Measurements from ENCODE around the gene LTN1. TPM values are rescaled to one million over a fixed set of nuclear protein-coding genes. Genes with fewer than 3 reads are reported as not detected.

LTN1 gene
- total RNA-seq, 1 donor from 2014 or later: 25.6 TPM

GRCh38 chr21:28975397-28975796 is 17.3 kb downstream of the LTN1 start:
- no peaks in the 10 kb centered on the region for H3K27me3 Mint-ChIP-seq (ENCODE audit: insufficient read depth)

DNA sequence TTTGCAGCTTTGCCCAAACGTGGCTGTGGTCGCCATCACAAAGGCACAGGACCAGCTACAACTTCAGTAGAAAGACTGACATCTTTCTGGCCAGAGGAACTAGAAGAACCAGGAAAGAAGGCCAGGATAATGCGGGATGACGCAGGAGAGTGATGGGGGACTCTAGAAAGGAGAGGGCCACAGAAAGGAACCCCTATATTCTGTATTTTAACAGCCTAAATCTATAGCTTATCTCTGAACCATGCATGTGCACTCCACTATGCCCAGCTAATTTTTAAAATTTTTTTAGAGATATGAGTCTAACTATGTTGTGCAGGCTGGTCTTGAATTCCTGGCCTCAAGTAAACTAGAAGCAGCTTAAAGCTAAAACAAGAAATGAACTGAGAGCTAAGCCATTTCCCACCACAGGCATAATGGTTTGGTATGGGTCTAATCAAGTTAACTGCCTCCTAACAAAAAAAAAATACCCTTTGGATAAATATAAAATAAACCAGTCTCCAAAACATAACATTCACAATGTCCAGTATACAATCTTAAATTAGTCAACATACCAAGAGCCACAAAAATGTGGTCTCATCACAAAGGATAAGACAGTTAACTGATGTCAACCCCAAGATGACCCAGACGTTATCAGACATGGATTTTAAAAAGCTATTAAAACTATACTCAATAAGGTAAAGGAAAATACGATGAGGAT is 18.0 kb downstream of the LTN1 start:
- Mint-ChIP-seq H3K4me1 (ENCODE audit: low read depth) (peaks cover 6% of the 10 kb centered on the region), H3K27ac (no peak overlapping the region), H3K36me3 (ENCODE audit: low read depth) (peaks cover 35% of the 10 kb centered on the region)

More at GRCh38 chr21:28975397-28975796, 17.3 kb downstream of the LTN1 start:
- peaks cover 6% of the 10 kb centered on the region for H3K4me1 Mint-ChIP-seq (ENCODE audit: low read depth)
- no peak overlapping the region for H3K4me3 Mint-ChIP-seq
- intact Hi-C loops (cut with micrococcal nuclease): no loop called here
- H3K9me3 Mint-ChIP-seq: no peaks in the 10 kb centered on the region
- H3K36me3 Mint-ChIP-seq (ENCODE audit: low read depth): peaks cover 34% of the 10 kb centered on the region
- peak overlapping the region; percentile 23 for H3K27ac Mint-ChIP-seq
- DNase-seq (ENCODE audit: low spot score): no peak

GRCh38 chr21:28972398-28972797 is 20.3 kb downstream of the LTN1 start:
- no peak for DNase-seq (ENCODE audit: low spot score)
- no peak overlapping the region for H3K27ac Mint-ChIP-seq
- no peaks in the 10 kb centered on the region for H3K9me3 Mint-ChIP-seq
- H3K4me1 Mint-ChIP-seq (ENCODE audit: low read depth): peaks cover 6% of the 10 kb centered on the region
- peaks cover 40% of the 10 kb centered on the region for H3K36me3 Mint-ChIP-seq (ENCODE audit: low read depth)
- no peak overlapping the region for H3K4me3 Mint-ChIP-seq
- H3K27me3 Mint-ChIP-seq (ENCODE audit: insufficient read depth): no peaks in the 10 kb centered on the region
- intact Hi-C loops (cut with micrococcal nuclease): no loop called here

More for the DNA sequence above, 18.0 kb downstream of the LTN1 start:
- intact Hi-C loops (cut with micrococcal nuclease): no loop called here
- DNase-seq (ENCODE audit: low spot score): no peak
- H3K9me3 Mint-ChIP-seq: no peaks in the 10 kb centered on the region
- H3K4me3 Mint-ChIP-seq: no peak overlapping the region
- no peaks in the 10 kb centered on the region for H3K27me3 Mint-ChIP-seq (ENCODE audit: insufficient read depth)

DNA sequence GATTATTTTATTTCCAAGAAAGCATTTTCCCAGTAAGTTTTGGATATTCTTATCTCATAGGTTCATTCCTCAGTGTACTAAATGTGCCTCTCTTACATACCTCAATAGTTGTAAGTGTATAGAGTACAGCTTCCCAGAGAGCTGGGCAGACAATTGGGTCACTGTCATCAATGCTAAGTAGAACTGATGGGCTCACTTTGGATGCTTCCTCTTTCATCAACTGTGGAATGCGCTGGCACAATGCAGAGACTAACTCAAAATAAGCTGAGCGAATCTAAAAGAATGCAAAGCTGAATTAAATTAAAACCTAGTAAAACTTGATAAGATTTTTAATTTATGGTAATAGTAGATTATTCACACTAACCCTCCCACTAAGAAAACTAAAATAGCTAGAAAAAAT is 21.5 kb downstream of the LTN1 start:
- Mint-ChIP-seq H3K4me1 (ENCODE audit: low read depth) (peaks cover 6% of the 10 kb centered on the region), H3K27ac (no peak overlapping the region), H3K4me3 (no peak overlapping the region), H3K9me3 (no peaks in the 10 kb centered on the region), H3K27me3 (ENCODE audit: insufficient read depth) (no peaks in the 10 kb centered on the region), H3K36me3 (ENCODE audit: low read depth) (peaks cover 52% of the 10 kb centered on the region)
- no peak for DNase-seq (ENCODE audit: low spot score)
- intact Hi-C loops (cut with micrococcal nuclease): no loop called here

DNA sequence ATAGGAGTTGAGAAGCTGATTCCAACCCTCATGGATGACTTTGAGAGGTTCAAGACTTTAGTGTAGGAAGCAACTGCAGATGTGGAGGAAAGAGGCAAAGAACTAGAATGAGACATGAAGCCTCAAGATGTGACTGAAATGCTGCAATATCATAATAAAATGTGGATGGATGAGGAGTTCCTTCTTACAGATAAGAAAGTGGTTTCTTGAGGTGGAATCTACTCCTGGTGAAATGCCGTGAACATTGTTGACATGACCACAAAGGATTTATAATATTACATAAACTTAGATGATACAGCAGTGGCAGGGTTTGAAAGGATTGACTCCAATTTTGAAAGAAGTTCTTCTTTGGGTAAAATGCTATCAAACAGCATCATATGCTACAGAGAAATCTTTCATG is 28.8 kb downstream of the LTN1 start:
- Mint-ChIP-seq H3K36me3 (ENCODE audit: low read depth) (peaks cover 42% of the 10 kb centered on the region), H3K4me3 (no peak overlapping the region)

DNA sequence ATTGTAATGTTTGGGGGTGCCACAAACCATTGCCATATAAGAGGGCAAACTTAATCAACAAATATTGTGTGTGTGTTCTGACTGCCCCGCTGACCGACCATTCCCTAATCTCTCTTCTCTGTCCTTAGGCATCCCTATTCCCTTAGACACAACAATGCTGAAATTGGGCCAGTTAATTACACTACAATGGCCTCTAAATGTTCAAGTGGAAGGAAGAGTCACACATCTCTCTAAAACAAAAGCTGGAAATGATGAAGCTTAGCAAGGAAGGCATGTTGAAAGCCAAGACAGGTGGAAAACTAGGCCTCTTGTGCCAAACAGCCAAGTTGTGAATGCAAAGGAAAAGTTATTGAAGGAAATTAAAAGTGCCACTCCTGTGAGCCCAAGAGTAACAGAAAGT is 30.2 kb downstream of the LTN1 start:
- Mint-ChIP-seq H3K4me3 (no peak overlapping the region), H3K36me3 (ENCODE audit: low read depth) (peaks cover 44% of the 10 kb centered on the region), H3K9me3 (no peaks in the 10 kb centered on the region), H3K4me1 (ENCODE audit: low read depth) (no peaks in the 10 kb centered on the region), H3K27me3 (ENCODE audit: insufficient read depth) (no peaks in the 10 kb centered on the region), H3K27ac (no peak overlapping the region)
- intact Hi-C loops (cut with micrococcal nuclease): no loop called here
- DNase-seq (ENCODE audit: low spot score): no peak

More for the DNA sequence above, 28.8 kb downstream of the LTN1 start:
- H3K27me3 Mint-ChIP-seq (ENCODE audit: insufficient read depth): no peaks in the 10 kb centered on the region
- intact Hi-C loops (cut with micrococcal nuclease): no loop called here
- H3K9me3 Mint-ChIP-seq: no peaks in the 10 kb centered on the region
- no peak for DNase-seq (ENCODE audit: low spot score)
- H3K27ac Mint-ChIP-seq: no peak overlapping the region
- H3K4me1 Mint-ChIP-seq (ENCODE audit: low read depth): no peaks in the 10 kb centered on the region

DNA sequence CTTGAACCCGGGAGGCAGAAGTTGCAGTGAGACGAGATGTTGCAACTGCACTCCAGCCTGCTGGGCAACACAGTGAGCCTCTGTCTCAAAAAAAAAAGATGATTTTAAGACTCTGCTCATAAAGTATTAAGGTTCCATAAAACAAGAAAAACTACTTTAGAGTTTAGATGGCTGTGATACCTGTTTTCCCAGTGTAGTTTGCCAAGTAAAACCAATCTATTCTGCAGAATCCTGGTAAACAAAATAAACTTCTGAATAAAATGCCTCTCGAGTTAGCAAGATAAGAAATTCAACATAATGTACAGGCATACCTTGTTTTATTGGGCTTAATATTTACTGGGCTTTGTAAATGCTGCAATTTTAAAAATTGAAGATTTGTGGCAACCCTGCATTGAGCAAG is 30.8 kb downstream of the LTN1 start:
- DNase-seq (ENCODE audit: low spot score): no peak
- Mint-ChIP-seq H3K9me3 (no peaks in the 10 kb centered on the region), H3K27me3 (ENCODE audit: insufficient read depth) (no peaks in the 10 kb centered on the region), H3K36me3 (ENCODE audit: low read depth) (peaks cover 43% of the 10 kb centered on the region), H3K4me1 (ENCODE audit: low read depth) (peaks cover 5% of the 10 kb centered on the region), H3K4me3 (no peak overlapping the region), H3K27ac (no peak overlapping the region)
- intact Hi-C loops (cut with micrococcal nuclease): no loop called here

DNA sequence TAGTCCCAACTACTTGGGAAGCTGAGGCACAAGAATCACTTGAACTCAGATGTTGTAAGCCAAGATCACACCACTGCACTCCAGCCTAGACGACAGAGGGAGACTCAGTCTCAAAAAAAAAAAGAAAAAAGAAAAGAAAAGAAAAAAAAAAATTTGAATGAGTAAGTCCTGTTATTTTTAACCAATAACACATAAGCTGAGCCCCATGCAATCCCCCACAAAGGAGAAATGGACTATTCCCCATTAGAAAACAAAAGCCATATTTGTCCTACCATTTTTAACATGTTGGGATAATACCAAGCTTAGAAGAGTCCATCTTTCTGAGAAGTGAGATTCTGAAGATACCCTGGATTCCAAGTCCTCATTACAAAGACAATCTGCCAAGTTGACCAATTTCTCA is 32.4 kb downstream of the LTN1 start:
- Mint-ChIP-seq H3K27me3 (ENCODE audit: insufficient read depth) (no peaks in the 10 kb centered on the region), H3K36me3 (ENCODE audit: low read depth) (peaks cover 46% of the 10 kb centered on the region), H3K4me3 (no peak overlapping the region), H3K4me1 (ENCODE audit: low read depth) (peaks cover 5% of the 10 kb centered on the region), H3K9me3 (no peaks in the 10 kb centered on the region), H3K27ac (no peak overlapping the region)
- DNase-seq (ENCODE audit: low spot score): no peak
- intact Hi-C loops (cut with micrococcal nuclease): no loop called here

DNA sequence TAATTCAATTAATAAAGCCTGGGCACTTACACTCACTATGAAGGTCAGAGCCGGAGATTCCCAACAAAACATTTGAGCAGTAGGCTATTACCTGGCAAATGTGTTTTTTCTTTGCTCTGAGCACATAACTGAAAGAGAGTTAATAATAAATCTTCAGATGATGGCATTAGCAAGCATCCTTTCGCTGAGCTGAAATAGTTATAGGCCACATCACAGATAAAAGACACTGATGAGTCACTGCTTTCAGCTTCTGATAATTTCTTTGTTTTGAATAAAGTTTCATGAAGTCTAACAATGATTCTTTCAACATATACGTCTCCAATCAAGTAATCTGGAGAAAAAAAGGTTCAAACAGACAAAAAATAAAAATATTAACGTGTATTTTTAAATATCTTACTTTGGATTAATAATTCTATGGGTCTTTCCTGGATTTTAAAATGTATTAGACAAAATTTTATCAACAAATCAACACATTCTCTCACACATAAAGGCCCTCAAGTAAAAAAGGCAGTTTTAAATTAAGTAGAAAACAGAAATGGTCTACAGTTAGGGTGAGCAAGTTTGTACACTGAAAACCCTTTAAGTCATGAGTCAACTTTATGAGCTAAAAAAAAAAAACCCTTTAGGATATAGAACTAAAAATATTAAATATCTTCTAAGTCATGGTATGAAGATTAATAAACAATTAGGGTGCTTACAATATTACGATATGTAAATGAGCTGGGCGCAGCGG is 33.1 kb downstream of the LTN1 start:
- Mint-ChIP-seq H3K4me1 (ENCODE audit: low read depth) (peaks cover 8% of the 10 kb centered on the region), H3K9me3 (no peaks in the 10 kb centered on the region), H3K4me3 (no peak overlapping the region), H3K27ac (no peak overlapping the region), H3K27me3 (ENCODE audit: insufficient read depth) (no peaks in the 10 kb centered on the region), H3K36me3 (ENCODE audit: low read depth) (peaks cover 48% of the 10 kb centered on the region)
- DNase-seq (ENCODE audit: low spot score): no peak
- intact Hi-C loops (cut with micrococcal nuclease): no loop called here

GRCh38 chr21:28953247-28953646 is 39.4 kb downstream of the LTN1 start:
- Mint-ChIP-seq H3K27ac (no peak overlapping the region), H3K9me3 (no peaks in the 10 kb centered on the region), H3K4me3 (no peak overlapping the region), H3K4me1 (ENCODE audit: low read depth) (peaks cover 34% of the 10 kb centered on the region), H3K27me3 (ENCODE audit: insufficient read depth) (no peaks in the 10 kb centered on the region), H3K36me3 (ENCODE audit: low read depth) (peaks cover 51% of the 10 kb centered on the region)
- DNase-seq (ENCODE audit: low spot score): no peak
- intact Hi-C loops (cut with micrococcal nuclease): no loop called here

DNA sequence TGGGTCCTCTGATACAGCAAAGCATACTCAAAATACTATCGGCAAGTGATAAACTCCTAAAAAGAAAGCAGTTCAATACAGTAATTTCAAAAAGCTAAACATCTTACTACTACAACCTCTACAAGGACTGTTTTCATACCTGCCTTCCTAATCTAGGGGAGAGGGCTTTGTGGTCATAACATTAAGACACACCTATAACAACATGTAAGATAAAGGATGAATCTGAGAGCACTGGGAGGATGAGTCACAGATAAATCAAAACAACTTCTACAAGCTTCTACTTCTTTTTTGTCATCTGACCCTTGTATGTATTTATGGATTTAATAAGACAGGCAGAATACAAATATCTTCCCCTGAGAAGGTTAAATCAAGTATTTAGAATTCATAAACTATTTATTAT is 40.0 kb downstream of the LTN1 start:
- no peaks in the 10 kb centered on the region for H3K9me3 Mint-ChIP-seq
- no peak overlapping the region for H3K4me3 Mint-ChIP-seq
- no peaks in the 10 kb centered on the region for H3K27me3 Mint-ChIP-seq (ENCODE audit: insufficient read depth)
- no peak overlapping the region for H3K27ac Mint-ChIP-seq
- peaks cover 47% of the 10 kb centered on the region for H3K36me3 Mint-ChIP-seq (ENCODE audit: low read depth)
- no peak for DNase-seq (ENCODE audit: low spot score)
- intact Hi-C loops (cut with micrococcal nuclease): no loop called here
- peaks cover 34% of the 10 kb centered on the region for H3K4me1 Mint-ChIP-seq (ENCODE audit: low read depth)

DNA sequence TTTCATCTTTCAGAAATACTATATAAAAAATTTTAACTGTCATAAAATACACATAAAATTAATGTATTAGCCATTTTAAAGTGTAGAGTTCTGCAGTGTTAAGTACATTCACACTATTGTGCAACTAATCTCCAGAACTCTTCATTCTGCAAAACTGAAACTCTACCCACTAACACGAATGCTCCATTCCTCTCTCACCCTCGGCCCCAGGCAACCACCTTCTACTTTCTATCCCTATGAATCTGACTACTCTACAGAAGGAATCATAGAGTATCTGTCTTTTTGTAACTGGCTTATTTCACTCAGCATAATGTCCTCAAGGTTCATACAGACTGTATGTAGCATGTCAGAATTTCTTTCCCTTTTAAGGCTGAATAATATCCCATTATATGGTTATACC is 43.4 kb downstream of the LTN1 start:
- Mint-ChIP-seq H3K4me1 (ENCODE audit: low read depth) (peaks cover 23% of the 10 kb centered on the region), H3K27ac (no peak overlapping the region), H3K9me3 (no peaks in the 10 kb centered on the region), H3K4me3 (no peak overlapping the region), H3K27me3 (ENCODE audit: insufficient read depth) (no peaks in the 10 kb centered on the region), H3K36me3 (ENCODE audit: low read depth) (peaks cover 30% of the 10 kb centered on the region)
- intact Hi-C loops (cut with micrococcal nuclease): loop anchor here (10.0 kb wide), 1 partner anchor 175 kb away; no protein-coding TSS in a partner anchor
- DNase-seq (ENCODE audit: low spot score): no peak

DNA sequence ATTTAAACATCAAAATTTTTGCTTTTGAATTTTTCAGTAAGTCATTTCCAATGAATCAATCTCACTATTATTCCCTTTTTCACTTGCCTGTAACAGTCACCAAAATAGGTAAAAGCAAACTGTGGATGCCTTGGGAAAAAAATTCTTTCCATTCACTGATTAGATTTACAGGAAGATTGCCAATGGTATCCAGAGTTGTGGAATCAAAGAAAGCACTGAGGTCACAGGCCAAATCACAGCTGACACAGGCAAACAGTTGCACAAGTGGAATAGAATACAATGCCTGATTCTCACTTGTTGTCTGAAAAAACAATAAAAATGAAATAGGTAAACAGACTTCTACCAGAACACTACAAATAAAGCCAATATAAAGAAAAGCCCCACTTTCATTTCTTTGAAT is 48.4 kb downstream of the LTN1 start:
- no peaks in the 10 kb centered on the region for H3K9me3 Mint-ChIP-seq
- H3K27ac Mint-ChIP-seq: no peak overlapping the region
- intact Hi-C loops (cut with micrococcal nuclease): loop anchor here (5.0 to 10.0 kb wide), 2 partner anchors 57 to 169 kb away; a partner anchor contains a TSS
- H3K4me1 Mint-ChIP-seq (ENCODE audit: low read depth): peaks cover 7% of the 10 kb centered on the region
- peaks cover 29% of the 10 kb centered on the region for H3K36me3 Mint-ChIP-seq (ENCODE audit: low read depth)
- H3K27me3 Mint-ChIP-seq (ENCODE audit: insufficient read depth): no peaks in the 10 kb centered on the region
- no peak overlapping the region for H3K4me3 Mint-ChIP-seq
- DNase-seq (ENCODE audit: low spot score): no peak

Measured in activated T-helper 1 cell treated with anti-CD3 and anti-CD28 coated beads, Interleukin-12 subunit alpha, Interleukin-12 subunit beta, Interleukin-2, Interleukin-4 antibody, amounts not matched to agents 30 ng/mL and 10 ng/mL and 1 ng/mL, durations not matched to agents 14 hours and 24 hours and 36 hours (primary cell).